DMS53 (cell line): ENCODE data around the gene KCNK7.
A peak's percentile ranks its signal among the peaks of the same experiment; 100 is the strongest.
"Not testable (repeated sequence)": the region's sequence is repeated elsewhere in the genome, so short reads cannot be mapped to it uniquely, and the experiment has no call there.

Experiments
- DNase-seq: peaks from one replicate; lab custom pipeline; 2025; lab: John Stamatoyannopoulos, UW

KCNK7 gene, protein sequence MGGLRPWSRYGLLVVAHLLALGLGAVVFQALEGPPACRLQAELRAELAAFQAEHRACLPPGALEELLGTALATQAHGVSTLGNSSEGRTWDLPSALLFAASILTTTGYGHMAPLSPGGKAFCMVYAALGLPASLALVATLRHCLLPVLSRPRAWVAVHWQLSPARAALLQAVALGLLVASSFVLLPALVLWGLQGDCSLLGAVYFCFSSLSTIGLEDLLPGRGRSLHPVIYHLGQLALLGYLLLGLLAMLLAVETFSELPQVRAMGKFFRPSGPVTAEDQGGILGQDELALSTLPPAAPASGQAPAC

DNA sequence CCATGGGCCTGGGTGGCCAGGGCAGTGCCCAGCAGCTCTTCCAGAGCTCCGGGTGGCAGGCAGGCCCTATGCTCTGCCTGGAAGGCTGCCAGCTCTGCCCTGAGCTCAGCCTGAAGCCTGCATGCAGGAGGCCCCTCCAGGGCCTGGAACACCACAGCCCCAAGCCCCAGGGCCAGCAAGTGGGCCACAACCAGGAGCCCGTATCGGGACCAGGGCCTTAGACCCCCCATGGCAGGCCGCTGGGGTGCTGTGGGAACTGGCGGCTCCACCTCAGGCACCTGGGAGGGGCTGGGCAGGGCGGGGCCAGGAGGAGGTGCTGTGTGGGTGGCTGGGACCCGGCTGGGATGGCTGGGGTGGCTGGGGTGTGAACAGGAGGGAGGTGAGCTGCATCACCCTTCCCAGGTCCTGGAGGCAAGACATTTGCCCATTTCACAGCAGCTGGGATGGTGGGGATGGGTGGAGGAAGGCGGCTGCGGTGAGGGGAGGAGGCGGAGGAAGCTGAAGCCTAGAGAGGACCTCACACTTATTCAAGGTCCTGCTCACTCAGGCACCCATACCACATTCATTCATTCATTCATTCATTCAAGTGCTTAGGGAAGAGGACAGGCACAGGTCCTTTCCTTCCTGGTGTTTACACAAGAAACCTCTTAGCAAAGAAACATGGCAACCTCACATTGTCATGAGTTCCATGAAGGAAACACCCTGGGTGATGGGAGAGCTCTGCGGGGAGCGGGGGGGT lies at the start of gene KCNK7:
Gene KCNK7, minus strand, starts transcription at position 258 of the 739 bp plus-strand sequence. Its CDS starts 28 bp downstream, at position 230.
- peak; percentile 24 for DNase-seq

DNA sequence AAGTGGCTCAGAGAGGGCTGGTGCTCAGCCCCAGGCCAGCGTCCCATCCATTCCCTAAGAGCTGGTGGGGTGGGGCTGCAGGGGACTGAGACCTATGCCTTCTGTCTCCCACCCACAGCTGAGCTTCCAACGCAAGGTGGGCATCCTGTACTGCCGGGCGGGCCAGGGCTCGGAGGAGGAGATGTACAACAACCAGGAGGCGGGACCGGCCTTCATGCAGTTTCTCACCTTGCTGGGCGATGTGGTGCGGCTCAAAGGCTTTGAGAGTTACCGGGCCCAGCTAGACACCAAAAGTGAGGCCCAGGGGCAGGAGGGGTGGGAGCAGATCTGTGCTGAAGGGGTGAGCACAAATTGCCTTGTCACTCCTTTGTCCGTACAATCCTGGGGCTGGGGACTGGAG lies 49.2 kb upstream of the KCNK7 start:
- no peak for DNase-seq

DNA sequence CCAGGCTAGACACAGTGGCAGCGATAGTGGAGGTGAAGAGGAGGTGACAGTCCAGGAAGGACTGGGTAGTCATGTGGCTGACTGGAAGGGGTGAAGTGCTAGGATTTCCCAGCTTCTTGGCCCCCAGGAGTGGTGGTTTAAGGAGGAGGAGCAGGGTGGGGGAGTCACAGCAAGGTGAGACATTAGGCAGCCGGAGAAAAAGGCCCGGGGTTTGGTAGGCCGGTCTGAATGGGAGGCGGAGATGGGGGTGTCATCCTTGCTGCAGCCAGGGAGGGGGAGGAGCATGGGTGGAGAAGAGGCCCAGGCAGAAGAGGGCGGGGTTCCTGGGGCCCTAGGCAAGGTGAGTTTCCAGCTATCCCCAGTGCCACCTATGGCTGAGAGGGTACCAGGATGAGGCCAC lies 48.4 kb upstream of the KCNK7 start:
- DNase-seq = peak; percentile 30

DNA sequence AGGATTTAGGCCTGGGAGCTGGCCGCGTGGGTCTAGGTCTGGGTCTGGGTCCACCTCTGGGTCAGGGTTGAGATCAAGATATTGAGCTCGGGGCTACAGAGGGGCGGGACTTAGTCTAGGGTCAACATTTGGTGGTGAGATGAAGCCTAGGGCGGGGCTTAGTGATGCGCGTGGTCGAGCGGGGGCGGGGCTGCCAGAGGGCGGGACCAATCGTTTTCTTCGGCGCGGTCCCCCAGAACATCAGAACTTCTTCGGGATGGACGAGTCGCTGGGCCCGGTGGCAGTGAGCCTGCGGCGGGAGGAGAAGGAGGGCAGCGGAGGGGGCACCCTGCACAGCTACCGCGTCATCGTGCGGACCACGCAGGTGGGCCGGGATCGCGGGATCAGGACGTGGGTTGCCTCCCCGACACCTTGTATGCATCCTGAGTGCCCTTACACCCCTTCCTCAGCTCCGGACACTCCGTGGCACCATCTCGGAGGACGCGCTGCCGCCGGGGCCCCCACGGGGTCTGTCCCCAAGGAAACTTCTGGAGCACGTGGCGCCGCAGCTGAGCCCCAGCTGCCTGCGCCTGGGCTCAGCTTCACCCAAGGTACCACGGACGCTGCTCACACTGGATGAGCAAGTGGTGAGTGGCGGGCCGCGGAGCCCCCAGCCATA lies 46.5 kb upstream of the KCNK7 start:
- no peak for DNase-seq

DNA sequence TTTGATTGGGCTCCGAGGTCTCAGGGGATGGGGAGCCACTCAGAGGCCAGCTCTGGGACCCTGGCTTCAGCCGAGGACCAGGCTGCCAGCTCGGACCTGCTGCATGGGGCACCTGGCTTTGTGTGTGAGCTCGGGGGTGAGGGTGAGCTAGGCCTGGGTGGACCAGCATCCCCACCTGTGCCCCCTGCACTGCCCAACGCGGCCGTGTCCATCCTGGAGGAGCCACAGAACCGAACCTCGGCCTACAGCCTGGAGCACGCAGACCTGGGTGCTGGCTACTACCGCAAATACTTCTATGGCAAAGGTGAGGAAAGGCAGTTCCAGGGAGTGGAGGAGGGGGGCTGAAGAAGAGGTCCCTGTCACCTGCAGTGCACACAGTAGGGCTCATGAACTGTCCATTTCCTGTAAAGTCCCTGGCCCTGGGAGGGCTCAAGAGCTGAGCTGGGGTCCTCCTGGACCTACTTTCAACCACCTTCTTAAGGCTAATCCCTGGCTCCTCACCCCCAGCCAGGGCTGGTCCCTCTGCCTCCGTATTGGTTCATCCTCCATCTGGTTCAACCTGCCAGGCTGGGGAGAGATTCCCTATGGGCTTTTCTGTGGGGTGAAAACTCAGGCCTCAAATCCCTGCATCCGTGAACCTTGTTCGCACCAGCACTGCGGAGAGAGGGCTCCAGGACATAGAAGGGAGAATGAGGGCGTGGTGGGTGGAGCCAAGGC lies 45.9 kb upstream of the KCNK7 start:
- DNase-seq = no peak

DNA sequence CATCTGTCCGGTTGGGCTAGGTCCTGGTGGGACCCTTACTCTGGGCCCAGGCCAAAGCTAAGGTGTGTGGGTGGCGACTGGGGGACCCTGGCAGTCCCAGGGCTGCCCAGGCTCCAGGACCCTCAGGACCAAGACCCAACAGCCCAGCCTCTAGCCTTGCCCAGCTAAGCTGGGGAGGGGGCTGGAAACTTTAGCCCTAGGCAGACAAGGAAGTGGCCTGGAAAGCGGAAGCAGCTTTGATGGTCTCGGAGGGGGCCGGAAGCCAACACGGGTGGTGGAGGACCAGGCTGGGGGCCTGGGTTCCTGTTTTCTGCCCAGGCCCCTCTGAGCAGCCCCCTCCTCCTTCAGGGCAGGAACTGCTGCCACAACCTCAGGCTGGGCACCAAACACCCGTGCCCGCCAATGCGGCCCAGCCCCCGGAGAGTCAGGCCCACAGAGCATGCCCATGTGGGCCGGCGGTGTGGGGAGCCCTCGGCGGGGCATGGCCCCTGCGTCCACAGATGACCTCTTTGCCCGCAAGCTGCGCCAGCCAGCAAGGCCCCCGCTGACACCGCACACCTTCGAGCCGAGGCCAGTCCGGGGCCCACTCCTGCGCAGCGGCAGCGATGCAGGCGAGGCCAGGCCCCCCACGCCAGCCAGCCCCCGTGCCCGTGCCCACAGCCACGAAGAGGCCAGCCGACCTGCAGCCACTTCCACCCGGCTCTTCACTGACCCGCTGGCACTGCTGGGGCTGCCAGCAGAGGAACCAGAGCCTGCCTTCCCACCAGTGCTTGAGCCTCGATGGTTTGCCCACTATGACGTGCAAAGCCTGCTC lies 45.1 kb upstream of the KCNK7 start:
- DNase-seq = no peak

DNA sequence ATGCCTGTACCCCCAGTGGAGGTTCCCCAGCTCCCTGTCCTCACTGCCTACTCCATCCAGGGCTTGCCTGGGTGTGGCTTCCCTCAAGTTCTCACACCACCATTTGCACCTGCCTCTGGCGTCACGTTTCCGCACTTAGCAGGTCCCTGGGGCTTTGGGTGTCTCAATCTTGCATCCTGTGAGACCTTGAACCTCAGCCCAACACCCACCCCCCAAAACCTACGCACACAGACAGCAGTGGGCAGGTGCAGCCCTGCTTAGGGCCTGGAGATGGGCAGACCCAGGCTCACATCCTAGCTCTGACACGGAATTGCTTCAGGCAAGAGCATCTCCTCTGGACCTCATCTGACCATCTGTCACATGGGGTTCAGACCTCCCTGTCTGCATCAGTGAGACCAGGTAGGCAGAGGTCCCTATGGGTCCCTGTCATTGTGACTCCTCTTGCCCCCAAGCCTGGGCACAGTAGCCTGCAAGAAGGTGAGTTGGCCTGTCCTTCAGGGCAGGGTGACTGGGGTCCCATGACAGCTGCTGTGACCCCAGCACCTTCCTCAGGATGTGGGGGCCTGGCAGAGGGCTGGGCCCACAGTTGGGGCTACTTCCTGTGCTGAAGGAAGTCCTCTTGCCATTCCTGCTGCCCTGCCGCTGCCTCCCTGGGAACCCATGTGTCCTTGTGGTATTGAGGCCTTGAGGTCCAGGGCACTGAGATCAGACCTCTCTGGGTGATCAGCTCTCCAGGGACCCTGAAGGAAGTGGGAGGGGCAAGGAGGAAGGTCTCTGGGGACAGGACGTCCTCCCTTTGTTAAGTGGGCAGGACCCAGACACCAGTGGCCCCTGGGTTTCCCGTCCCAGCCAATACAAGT lies 44.3 kb upstream of the KCNK7 start:
- DNase-seq = no peak

DNA sequence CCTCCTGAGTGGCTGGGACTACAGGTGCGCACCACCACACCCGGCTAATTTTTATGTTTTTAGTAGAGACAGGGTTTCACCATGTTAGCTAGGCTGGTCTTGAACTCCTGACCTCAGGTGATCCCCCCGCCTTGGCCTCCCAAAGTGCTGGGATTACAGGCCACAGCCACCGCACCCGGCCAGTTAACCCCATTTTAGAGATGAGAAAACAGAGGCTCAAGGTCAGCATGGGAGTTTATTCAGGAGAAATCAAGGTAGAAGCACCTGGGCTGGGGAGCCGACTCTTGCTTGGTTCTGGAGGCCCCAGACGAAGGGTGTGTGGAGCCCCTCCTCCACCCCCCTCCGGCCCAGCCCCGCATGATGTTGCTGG lies 43.6 kb upstream of the KCNK7 start:
- DNase-seq = not testable (repeated sequence)

DNA sequence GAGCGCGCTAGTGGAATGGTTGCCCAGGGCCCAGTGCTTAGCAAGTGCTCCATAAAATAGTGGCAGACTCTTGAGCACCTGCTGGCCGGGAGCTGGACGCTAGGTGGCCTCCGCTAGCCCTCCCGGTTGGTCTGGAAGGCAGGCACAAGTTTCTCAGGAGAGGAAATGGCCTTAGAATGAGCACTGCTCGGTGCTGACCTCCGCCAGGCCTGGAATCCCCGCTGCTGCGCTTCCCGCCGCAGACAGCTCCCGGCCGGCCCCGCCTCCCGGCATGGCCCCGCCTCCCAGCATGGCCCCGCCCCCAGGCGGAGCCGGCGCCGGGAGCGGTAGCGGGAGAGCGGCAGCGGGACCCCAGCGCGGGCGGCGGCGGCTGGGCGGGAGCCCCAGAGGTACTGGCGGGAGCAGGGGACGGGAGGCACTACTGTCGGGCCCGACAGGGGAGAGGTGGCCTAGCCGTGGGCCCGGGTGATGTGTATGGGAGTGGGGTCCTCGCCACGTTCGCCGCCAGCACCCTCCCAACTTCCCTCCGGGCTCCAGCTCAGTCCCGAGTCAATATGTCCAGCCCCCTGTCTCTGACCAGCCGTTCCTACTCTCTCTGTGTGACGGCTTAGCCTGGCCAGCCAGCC lies 42.3 kb upstream of the KCNK7 start, which contains the start of gene SIPA1:
Gene SIPA1, plus strand, starts transcription at position 308 of the 626 bp plus-strand sequence. CDS start 2,821 bp downstream, outside the sequence.
- DNase-seq = peak; percentile 92

DNA sequence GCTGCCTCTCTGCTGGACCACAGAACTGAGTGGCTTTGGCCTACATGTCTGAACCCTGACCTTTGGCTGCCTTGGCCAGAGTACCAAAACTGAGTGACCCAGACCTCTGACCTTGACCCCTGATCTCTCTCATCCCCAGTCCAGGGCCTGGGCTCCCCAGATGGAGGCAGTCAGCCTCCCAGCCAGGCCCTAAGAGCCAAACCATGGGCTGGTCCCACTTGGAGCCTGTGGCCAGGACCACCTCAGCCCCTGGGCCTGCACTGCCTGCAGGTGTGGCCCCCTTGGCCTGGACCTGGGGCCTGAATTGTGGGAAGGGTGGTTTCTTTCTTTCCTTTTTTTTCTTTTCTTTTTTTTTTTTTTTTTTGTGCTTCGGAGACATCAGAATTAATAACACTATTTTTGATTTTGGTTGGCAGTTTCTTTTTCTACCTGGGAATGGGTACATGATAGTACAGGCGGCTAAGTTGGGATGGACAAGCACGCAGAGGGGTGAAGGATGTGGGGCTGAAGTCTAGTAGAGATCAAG lies 41.5 kb upstream of the KCNK7 start:
- no peak for DNase-seq

DNA sequence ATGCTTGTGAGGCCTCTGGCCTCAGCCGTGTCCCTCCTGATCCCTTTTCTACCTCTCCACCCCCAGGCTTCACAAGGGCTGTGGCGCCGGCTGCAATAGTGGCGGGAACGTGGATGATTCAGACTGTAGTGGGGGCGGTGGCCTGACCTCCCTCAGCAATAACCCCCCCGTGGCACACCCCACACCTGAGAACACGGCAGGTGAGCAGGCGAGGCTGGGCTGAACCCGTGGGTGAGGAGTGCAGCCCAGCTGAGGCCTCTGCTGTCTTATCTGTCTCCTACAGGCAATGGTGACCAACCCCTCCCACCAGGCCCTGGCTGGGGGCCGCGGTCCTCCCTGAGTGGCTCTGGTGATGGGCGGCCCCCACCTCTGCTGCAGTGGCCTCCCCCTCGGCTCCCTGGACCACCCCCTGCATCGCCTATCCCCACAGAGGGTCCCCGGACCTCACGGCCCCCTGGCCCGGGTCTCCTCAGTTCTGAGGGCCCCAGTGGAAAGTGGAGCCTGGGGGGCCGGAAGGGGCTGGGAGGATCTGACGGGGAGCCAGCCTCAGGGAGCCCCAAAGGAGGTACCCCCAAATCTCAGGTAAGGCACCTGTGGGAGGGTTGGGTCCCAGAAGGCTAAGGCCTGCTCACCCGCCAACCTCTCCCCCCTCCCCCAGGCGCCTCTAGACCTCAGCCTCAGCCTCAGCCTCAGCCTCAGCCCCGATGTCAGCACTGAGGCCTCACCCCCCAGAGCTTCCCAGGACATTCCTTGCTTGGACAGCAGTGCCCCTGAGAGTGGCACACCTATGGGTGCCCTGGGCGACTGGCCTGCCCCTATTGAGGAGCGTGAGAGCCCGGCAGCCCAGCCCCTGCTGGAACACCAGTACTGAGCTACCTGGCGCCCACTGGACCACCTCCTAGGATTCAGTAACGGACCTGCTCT lies 40.8 kb upstream of the KCNK7 start:
- no peak for DNase-seq

DNA sequence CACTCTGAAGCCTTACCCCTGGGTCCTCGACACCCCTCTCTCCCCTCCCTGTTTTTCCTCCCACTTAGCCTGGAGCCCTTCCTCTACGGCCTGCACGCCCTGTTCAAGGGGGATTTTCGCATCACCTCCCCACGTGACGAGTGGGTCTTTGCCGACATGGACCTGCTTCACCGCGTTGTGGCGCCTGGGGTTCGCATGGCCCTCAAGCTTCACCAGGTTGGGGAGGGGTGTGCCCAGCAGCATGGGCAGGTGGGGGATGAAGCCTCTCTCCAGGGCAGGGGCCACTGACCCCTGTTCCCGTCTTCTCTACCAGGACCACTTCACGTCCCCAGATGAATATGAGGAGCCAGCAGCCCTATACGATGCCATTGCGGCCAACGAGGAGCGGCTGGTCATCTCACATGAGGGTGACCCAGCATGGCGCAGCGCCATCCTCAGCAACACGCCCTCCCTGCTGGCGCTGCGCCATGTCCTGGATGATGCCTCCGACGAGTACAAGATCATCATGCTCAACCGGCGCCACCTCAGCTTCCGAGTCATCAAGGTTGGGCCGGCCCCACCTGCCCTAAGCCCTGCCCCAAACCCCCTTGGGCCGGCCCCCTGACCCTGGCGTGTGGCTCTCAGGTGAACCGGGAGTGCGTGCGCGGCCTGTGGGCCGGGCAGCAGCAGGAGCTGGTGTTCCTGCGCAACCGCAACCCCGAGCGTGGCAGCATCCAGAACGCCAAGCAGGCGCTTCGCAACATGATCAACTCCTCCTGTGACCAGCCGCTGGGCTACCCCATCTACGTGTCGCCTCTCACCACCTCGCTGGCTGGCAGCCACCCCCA lies 39.5 kb upstream of the KCNK7 start:
- DNase-seq = no peak

DNA sequence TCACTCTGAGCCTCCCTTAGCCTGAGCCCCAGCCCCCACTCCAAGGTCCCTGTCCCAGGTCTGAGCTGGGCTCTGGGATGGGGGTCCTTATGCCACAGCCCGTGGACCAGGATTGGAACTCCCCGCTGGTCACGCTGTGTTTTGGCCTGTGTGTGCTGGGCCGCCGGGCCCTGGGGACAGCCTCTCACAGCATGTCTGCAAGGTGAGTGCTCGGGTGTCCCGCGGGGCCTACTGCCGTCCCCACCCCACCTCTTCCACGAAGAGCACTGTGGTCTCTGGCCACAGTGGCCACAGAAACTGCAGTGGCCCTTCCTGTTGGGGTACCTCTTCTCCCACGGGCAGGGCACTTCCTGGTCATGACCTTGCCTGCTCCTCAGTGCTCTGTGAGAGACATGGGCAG lies 38.8 kb upstream of the KCNK7 start:
- no peak for DNase-seq

DNA sequence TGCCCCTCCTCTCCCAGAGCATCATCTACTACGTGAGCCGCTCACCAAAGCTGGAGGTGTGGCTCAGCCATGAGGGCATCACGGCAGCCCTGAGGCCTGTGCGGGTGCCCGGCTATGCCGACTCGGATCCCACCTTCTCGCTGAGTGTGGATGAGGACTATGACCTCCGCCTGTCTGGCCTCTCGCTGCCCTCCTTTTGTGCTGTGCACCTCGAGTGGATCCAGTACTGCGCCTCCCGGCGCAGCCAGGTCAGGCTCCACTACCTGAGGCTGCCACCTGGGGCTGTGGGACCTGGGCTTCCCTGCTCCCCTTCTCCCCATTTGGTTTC lies 38.5 kb upstream of the KCNK7 start:
- DNase-seq = no peak

DNA sequence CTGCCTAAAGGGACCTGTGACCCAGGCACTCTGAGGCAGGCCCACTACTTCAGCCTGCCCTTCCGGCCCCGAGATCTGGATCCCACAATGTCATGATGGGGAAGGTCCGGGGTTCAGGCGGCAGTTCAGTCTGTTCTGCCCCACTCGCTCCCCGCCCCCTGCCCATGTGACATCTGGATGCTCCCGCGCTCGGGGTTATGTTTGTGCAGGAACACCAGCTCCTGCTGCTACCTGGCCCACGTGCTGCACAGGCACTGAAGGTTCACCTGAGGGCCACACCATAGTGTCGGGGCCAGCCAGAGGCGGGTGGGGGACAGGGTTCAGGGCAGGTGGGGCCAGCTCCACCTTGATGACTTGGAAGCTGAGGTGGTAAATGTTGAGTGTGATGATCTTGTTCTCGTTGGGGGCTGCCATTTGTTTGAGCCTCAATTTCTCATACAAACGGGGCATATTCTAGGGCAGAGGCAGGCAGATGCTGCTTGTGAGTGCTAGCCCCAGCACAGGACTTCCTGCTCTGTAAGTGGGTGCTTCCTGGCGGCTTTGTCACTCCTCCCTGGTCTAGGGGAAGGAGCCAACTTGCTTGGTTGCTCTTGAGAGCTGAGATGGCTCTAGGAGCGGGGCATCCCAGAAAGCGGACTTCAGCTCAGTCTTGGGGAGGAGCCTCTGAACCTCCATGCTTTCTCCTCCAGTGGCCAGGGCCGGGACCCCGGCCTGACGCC lies 37.9 kb upstream of the KCNK7 start:
- peak; percentile 29 for DNase-seq

DNA sequence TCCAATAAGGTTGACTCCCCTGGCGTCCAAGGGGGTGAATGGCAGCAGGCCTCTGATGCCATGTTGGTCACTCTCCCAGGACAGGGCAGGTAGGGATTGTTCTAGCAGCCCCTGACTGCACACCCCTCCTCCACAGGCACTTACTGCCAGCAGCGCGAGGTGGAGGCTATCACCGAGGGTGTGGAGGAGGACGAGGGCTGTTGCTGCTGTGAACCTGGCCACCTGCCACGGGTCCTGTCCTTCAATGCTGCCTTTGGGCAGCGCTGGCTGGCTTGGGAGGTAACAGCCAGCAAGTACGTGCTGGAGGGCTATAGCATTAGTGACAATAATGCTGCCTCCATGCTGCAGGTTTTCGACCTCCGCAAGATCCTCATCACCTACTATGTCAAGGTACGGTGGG lies 34.6 kb upstream of the KCNK7 start:
- DNase-seq = no peak

DNA sequence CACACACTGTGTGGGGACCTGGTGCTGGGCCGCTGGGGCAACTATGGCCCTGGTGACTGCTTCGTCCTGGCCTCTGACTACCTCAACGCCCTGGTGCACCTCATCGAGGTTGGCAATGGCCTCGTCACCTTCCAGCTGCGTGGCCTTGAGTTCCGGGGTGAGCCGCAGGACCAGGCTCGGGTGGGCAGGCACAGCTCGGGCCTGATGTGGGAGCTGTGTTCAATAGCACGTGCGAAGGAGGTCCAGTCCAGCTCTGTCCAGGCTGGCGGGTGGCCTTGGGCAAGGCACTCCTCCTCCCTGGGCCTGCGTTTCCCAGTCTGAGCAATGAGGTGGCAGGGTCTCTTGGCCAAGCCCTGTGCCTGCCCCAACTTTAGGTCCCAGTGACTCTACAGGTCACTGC lies 34.0 kb upstream of the KCNK7 start:
- DNase-seq = no peak
